Measurements from ENCODE around the gene PIK3C3.

- no peak for TF ChIP-seq EZH2 (IDR thresholded peaks at IDR 0.05; ENCODE audit: borderline replicate concordance)
- TF ChIP-seq, protein P1, sequence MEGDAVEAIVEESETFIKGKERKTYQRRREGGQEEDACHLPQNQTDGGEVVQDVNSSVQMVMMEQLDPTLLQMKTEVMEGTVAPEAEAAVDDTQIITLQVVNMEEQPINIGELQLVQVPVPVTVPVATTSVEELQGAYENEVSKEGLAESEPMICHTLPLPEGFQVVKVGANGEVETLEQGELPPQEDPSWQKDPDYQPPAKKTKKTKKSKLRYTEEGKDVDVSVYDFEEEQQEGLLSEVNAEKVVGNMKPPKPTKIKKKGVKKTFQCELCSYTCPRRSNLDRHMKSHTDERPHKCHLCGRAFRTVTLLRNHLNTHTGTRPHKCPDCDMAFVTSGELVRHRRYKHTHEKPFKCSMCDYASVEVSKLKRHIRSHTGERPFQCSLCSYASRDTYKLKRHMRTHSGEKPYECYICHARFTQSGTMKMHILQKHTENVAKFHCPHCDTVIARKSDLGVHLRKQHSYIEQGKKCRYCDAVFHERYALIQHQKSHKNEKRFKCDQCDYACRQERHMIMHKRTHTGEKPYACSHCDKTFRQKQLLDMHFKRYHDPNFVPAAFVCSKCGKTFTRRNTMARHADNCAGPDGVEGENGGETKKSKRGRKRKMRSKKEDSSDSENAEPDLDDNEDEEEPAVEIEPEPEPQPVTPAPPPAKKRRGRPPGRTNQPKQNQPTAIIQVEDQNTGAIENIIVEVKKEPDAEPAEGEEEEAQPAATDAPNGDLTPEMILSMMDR (IDR thresholded peaks at IDR 0.05; ENCODE audit: poor library complexity), result no peak
- no peak for TF ChIP-seq EZH2phosphoT487 (IDR thresholded peaks at IDR 0.05; ENCODE audit: low read depth, severe bottlenecking, unreplicated experiment)
These were observed 31.6 kb upstream of the PIK3C3 start for GRCh38 chr18:41923446-41923845.
